ENCODE measurements around the gene CLEC20A.
"Not testable (repeated sequence)": the region's sequence is repeated elsewhere in the genome, so short reads cannot be mapped to it uniquely, and the experiment has no call there.

Gene CLEC20A

GRCh38 chr1:178513278-178513983 is 16.7 kb upstream of the CLEC20A start:
- no peak for TF ChIP-seq ZNF274 (IDR thresholded peaks at IDR 0.05; ENCODE audit: low read depth, low read length)

GRCh38 chr1:178512566-178513277 is 16.0 kb upstream of the CLEC20A start, which contains the start of gene TEX35:
Gene TEX35 (plus strand): TSS chr1:178513109. CDS start chr1:178513189, 80 bp downstream.
- no peak for TF ChIP-seq ZNF274 (IDR thresholded peaks at IDR 0.05; ENCODE audit: low read depth, low read length)
- H3K4me3 ChIP-seq (ENCODE audit: low read length), result no peak within 1 kb of the TSS

More at GRCh38 chr1:178513278-178513983, 16.7 kb upstream of the CLEC20A start:
- no peak overlapping the region for H3K4me3 ChIP-seq (ENCODE audit: low read length)

- TF ChIP-seq ZNF274 (IDR thresholded peaks at IDR 0.05; ENCODE audit: low read depth, low read length), result no peak
Observed at GRCh38 chr1:178510155-178510554, 13.4 kb upstream of the CLEC20A start.

GRCh38 chr1:178509414-178510007 is 12.7 kb upstream of the CLEC20A start:
- TF ChIP-seq ZNF274 (IDR thresholded peaks at IDR 0.05; ENCODE audit: low read depth, low read length), result no peak
- no peak overlapping the region for H3K4me3 ChIP-seq (ENCODE audit: low read length)

More at GRCh38 chr1:178510155-178510554, 13.4 kb upstream of the CLEC20A start:
- no peak overlapping the region for H3K4me3 ChIP-seq (ENCODE audit: low read length)

GRCh38 chr1:178506669-178507068 is 9.9 kb upstream of the CLEC20A start:
- no peak overlapping the region for H3K4me3 ChIP-seq (ENCODE audit: low read length)
- TF ChIP-seq ZNF274 (IDR thresholded peaks at IDR 0.05; ENCODE audit: low read depth, low read length), result no peak

- no peak for TF ChIP-seq ZNF274 (IDR thresholded peaks at IDR 0.05; ENCODE audit: low read depth, low read length)
- H3K4me3 ChIP-seq (ENCODE audit: low read length), result no peak overlapping the region
Observed at GRCh38 chr1:178506177-178506576, 9.4 kb upstream of the CLEC20A start.

- no peak for TF ChIP-seq ZNF274 (IDR thresholded peaks at IDR 0.05; ENCODE audit: low read depth, low read length)
- H3K4me3 ChIP-seq (ENCODE audit: low read length), result no peak overlapping the region
Observed at GRCh38 chr1:178504286-178504685, 7.5 kb upstream of the CLEC20A start.

- no peak for TF ChIP-seq ZNF274 (IDR thresholded peaks at IDR 0.05; ENCODE audit: low read depth, low read length)
- H3K4me3 ChIP-seq (ENCODE audit: low read length), result no peak overlapping the region
Observed at GRCh38 chr1:178503849-178504248, 7.1 kb upstream of the CLEC20A start.

- H3K4me3 ChIP-seq (ENCODE audit: low read length), result not testable (repeated sequence)
Observed at GRCh38 chr1:178503316-178503715, 6.6 kb upstream of the CLEC20A start.

- no peak overlapping the region for H3K4me3 ChIP-seq (ENCODE audit: low read length)
- TF ChIP-seq ZNF274 (IDR thresholded peaks at IDR 0.05; ENCODE audit: low read depth, low read length), result no peak
Observed at GRCh38 chr1:178502856-178503255, 6.1 kb upstream of the CLEC20A start.

- no peak overlapping the region for H3K4me3 ChIP-seq (ENCODE audit: low read length)
- TF ChIP-seq ZNF274 (IDR thresholded peaks at IDR 0.05; ENCODE audit: low read depth, low read length), result no peak
Observed at GRCh38 chr1:178502330-178502714, 5.6 kb upstream of the CLEC20A start.

- TF ChIP-seq ZNF274 (IDR thresholded peaks at IDR 0.05; ENCODE audit: low read depth, low read length), result no peak
- H3K4me3 ChIP-seq (ENCODE audit: low read length), result no peak overlapping the region
Observed at GRCh38 chr1:178501705-178502329, 5.1 kb upstream of the CLEC20A start.

- no peak overlapping the region for H3K4me3 ChIP-seq (ENCODE audit: low read length)
- TF ChIP-seq ZNF274 (IDR thresholded peaks at IDR 0.05; ENCODE audit: low read depth, low read length), result no peak
Observed at GRCh38 chr1:178500936-178501554, 4.3 kb upstream of the CLEC20A start.

Measured in GM08714 (cell line).